ENCODE data around the gene CEMIP.

DNA sequence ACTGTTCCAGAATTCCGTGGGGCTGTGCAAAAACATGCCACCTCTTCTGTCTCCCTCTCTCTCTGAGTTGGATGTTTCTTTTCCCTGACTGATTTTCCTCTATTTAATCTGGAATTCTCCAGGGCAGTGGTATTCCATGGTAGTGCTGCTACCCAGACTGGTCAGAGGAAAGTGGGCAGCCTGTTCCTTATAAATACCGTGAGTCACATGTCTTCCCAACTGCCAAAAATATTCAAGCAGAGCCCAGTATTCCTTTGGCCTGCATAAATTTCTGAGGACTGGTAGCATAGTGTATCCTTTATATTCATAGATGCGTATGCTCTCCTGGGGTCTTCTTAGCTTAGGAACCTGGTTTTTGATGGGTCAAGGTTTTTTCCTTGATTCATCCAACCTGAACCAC, 40.9 kb downstream of the CEMIP start:
- TF ChIP-seq, protein P1, sequence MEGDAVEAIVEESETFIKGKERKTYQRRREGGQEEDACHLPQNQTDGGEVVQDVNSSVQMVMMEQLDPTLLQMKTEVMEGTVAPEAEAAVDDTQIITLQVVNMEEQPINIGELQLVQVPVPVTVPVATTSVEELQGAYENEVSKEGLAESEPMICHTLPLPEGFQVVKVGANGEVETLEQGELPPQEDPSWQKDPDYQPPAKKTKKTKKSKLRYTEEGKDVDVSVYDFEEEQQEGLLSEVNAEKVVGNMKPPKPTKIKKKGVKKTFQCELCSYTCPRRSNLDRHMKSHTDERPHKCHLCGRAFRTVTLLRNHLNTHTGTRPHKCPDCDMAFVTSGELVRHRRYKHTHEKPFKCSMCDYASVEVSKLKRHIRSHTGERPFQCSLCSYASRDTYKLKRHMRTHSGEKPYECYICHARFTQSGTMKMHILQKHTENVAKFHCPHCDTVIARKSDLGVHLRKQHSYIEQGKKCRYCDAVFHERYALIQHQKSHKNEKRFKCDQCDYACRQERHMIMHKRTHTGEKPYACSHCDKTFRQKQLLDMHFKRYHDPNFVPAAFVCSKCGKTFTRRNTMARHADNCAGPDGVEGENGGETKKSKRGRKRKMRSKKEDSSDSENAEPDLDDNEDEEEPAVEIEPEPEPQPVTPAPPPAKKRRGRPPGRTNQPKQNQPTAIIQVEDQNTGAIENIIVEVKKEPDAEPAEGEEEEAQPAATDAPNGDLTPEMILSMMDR (IDR thresholded peaks at IDR 0.05): no peak
- TF ChIP-seq POLR2A (IDR thresholded peaks at IDR 0.05): no peak
